GM12873 (cell line): ENCODE measurements around the gene BAG5.

Source experiments
- TF ChIP-seq, protein P1 (sequence below): IDR thresholded peaks from 2 replicates; pipeline ENCODE4 v1.5.1; 2012; ENCODE audit warnings: low read depth, mild to moderate bottlenecking, moderate library complexity, low read length, control low read depth; ENCODE audit not compliant: insufficient read depth; ENCODE audit errors: missing control alignments

The BAG5 gene

DNA sequence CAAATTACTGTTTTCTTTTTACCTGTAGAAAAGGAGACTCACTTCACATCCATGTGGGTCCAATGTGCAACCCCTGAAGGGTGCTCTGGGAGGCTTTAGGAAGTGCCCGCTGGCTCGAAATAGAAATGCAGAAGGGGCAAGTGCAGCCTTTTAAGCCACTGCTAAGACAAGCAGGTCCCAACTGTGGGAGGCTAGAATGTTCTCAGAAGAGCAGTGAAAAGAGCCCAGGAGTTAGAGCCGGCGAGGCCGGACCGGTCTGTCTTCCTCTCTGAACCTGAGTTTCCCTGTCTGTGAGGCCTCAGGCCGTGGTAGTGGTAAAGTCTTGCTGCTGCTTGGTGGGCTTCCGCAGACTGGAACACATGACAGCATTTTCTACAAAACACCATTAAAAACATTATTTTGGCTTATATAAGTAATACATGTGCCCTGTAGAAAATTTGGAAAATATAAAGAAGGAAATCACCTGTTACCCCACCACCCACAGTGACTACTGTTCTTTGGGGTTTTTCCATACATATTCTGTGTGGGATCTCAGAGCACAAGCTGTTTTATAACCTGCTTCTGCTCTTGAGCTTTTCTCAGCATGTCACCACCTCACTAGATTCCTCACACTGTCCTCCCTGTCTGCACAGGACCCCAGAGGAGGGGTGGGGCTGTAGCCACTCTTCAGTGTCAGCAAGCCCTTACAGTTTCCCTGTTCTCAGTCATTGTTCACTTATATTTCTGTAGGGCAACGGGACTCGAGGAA lies 45.9 kb downstream of the BAG5 start:
- TF ChIP-seq, protein P1, sequence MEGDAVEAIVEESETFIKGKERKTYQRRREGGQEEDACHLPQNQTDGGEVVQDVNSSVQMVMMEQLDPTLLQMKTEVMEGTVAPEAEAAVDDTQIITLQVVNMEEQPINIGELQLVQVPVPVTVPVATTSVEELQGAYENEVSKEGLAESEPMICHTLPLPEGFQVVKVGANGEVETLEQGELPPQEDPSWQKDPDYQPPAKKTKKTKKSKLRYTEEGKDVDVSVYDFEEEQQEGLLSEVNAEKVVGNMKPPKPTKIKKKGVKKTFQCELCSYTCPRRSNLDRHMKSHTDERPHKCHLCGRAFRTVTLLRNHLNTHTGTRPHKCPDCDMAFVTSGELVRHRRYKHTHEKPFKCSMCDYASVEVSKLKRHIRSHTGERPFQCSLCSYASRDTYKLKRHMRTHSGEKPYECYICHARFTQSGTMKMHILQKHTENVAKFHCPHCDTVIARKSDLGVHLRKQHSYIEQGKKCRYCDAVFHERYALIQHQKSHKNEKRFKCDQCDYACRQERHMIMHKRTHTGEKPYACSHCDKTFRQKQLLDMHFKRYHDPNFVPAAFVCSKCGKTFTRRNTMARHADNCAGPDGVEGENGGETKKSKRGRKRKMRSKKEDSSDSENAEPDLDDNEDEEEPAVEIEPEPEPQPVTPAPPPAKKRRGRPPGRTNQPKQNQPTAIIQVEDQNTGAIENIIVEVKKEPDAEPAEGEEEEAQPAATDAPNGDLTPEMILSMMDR = no peak

DNA sequence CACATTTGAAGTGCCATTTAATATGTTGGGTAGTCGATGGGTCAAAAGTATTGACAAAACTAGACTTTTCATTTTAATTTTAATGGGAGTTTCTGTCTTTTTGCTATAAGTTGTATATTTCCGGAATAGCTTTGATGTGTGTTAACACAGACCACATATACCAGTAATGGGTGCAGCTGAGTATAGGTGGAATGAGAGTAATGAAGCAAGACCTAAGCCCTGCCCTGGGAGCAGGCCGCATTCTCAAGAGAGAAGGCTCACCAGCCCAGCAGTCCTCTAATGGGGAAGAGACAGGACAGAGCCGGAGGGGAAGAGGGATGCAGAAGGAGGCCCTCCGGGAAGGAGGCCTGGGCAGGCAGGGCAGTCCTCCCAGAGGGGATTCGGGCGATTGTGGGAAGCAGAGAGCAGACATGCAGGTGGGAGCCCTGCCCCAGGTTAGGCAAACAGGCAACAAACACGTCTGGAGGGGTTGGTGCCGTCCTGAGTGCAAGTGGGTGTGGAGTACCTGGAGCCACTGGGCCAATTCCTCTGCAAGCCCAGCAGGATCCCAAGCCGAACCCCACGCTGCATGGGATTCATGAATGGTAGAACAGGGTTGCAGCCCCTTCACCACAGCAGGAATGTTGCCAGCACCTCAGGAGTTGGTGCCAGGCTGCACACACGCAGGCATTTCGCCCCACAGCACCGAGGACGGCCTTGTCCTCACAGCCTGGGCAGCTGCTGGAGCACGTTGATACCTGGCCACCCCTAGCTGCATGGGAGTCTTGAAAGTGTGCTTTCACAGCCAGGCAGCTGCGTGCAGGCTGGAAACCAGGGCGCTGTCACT lies 47.6 kb downstream of the BAG5 start:
- TF ChIP-seq, protein P1 = no peak

DNA sequence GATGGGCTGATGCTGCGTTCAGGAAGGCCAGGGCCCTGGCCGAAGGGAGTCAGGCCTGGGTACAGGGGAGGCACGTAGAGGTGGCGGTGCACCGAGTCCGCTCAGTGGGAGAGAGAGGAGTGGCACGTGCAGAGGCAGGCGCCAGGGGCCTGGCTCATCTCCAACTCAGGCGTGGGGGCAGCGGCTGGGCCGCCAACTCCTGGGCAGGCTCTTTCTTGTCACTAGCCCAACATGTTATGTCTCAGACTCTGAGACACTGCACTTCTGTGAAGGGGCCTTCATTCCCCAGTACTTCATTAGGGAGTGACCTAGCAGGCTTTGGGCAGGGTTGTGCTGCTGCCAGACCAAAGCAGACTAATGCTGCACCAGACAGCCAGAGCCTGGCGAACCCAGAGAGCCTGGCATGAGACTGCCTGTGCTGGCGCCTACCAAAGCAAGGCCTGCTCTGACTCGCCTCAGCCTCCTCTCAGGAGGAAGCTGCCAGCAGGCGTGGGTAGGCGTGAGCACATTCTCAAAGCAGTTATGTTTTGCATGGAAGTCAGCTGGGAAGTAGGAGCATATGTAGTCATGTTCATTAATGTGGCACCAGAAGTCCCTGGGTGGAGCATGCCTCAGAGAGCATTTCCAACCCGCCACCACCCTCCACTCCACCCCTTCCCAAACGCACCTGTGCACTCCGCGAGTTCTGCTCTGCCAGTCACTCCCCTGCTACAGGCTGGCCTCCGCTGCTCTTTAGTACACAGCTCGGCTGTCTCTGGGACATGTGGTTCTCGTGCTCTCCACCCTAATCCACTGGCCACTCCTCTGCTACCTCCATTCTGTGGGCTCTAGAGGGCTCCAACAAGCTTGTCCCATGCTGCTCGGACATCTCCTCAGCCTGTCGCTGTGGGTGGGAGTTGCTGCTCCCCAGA lies 49.5 kb downstream of the BAG5 start:
- TF ChIP-seq, protein P1 = no peak

DNA sequence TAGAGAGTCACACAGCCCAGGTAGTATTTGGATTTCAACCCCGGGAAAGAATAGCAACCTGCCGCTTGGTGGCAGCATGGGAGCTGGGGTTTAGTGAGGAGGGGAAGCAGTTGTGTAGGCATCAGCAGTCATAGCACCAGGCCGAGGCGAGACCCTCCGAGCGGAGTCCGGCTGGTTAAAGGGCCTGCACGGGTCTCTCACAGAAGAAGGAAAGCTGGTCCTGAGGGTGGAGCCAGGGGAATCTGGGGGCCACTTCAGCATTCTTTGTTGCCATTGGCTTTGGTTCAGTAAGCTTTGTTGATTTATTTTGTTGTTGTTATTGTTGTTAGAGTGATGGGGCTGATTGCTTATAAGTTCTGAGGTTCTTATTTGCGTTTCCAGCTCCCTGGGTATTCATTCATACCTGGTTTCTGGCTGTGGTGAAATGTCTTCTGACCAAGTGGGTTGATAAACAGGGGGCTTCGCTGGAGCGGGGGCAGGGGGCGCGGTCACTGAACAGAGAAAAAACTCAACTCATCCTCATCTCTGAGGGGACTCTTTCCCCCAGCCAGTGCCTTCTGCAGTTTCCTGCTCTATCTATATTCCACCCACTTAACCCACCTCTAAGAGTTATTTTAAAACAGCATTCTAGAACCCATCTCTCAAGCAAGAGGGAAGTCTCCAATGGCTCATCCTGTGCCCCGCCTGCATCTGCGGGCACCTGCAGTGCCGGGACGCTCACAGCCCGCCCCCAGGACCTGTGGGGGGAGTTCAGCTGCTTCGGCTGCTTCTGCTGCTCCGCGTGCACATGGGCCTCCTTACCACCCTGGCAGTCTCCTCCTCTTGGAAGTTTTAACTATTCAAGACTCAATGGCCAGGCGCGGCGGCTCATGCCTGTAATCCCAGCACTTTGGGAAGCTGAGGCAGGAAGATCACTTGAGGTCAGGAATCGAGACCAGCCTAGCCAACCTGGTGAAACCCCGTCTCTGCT lies 51.4 kb downstream of the BAG5 start:
- TF ChIP-seq, protein P1 = no peak

DNA sequence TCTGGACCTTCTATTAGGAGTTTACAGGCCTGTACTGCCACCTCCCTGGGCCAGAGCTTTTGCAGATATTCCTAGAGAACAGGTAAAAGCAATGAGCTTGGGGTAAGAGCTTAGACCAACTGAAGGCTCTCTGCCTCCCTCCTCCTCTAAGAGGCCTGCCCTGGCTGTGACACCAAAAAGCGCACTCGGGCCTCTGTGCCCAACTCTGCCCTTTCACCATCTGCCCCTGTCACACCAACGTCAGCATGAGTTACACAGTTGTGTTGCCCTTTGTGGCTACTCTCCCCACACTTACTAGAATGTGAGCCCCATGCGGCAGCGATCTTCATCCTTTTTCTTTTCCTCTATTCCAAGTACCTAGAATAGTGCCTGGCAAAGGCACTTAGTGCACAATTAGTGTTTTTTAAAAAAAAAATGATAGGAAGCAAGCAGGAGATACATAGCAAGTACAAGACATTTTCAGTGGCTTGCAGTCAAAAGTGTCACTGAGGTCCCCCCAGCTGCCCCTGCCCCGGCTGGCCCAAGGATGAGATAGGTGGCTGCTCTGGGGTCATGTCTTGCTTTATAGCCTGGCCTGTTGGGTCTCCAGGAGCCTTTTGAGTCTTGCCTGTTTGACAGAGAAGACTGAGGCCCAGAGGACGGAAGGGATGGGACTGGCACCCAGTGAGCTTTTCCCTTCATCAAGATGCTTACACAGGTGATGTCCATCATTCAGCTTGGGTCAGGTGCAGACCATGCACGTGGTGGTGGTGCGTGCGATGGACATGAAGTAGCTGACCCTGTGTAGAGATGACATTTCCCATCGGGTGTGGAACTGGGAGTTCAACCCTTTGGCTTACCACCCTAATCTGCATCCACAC lies 52.4 kb downstream of the BAG5 start:
- TF ChIP-seq, protein P1 = no peak
